Keratinocyte (primary cell): Measurements from ENCODE around the gene TRAPPC10. TPM values are rescaled to one million over a fixed set of nuclear protein-coding genes. Genes with fewer than 3 reads are reported as not detected.

Experiments used
- DNase-seq: peaks from one replicate; pipeline ENCODE4 v3.0.0-alpha.2; 2011; ENCODE audit warnings: low read depth, missing footprints, low spot score
- FAIRE-seq: peaks from 2 replicates; lab custom pipeline; 2011; peaks lifted over from hg19 to GRCh38; lab: Jason Lieb, UNC
- H2AFZ ChIP-seq: 2 replicates; pipeline ENCODE4 v1.6.0; 2012; ENCODE audit warnings: low read length, control low read depth, inconsistent platforms; ENCODE audit not compliant: control insufficient read depth
- H3K27ac ChIP-seq: 2 replicates; pipeline ENCODE4 v1.5.1; 2011; ENCODE audit warnings: low read length; ENCODE audit not compliant: control insufficient read depth, insufficient read depth
- H3K27me3 ChIP-seq: 3 replicates; pipeline ENCODE4 v1.6.0; 2011; ENCODE audit warnings: low read length; ENCODE audit not compliant: control insufficient read depth, insufficient read depth; ENCODE audit errors: extremely low read depth
- H3K36me3 ChIP-seq, 2 experiments: 2 replicates in 1 of 2; 3 replicates in 1 of 2; pipeline ENCODE4 v1.5.1; 2011; ENCODE audit warnings: low read length in 2 of 2, mild to moderate bottlenecking in 1 of 2; ENCODE audit not compliant: control insufficient read depth in 2 of 2, insufficient read depth in 2 of 2; ENCODE audit errors: extremely low read depth in 1 of 2
- H3K4me1 ChIP-seq: 3 replicates; pipeline ENCODE4 v1.5.1; 2011; ENCODE audit warnings: low read length; ENCODE audit not compliant: control insufficient read depth, insufficient read depth; ENCODE audit errors: extremely low read depth
- H3K4me2 ChIP-seq: 3 replicates; pipeline ENCODE4 v1.6.0; 2011; ENCODE audit warnings: low read depth, low read length; ENCODE audit not compliant: control insufficient read depth, insufficient read depth; ENCODE audit errors: extremely low read depth
- H3K4me3 ChIP-seq, 3 experiments: fragments of 200-600 bp in 1 of 3; sonication (generic) in 1 of 3; 2 replicates in 2 of 3; 3 replicates in 1 of 3; pipeline ENCODE4 v1.5.1; 2011 to 2016; ENCODE audit warnings: low read length in 3 of 3, mild to moderate bottlenecking in 3 of 3, control low read depth in 2 of 3, inconsistent platforms in 1 of 3, low read depth in 1 of 3, mixed read lengths in 1 of 3, mixed run types in 1 of 3, moderate library complexity in 1 of 3; ENCODE audit not compliant: control insufficient read depth in 2 of 3, insufficient read depth in 2 of 3; ENCODE audit errors: extremely low read depth in 1 of 3
- H3K79me2 ChIP-seq: 2 replicates; pipeline ENCODE4 v1.6.0; 2012; ENCODE audit warnings: low read length; ENCODE audit not compliant: control insufficient read depth, insufficient read depth
- H3K9ac ChIP-seq: 3 replicates; pipeline ENCODE4 v1.6.0; 2011; ENCODE audit warnings: low read length; ENCODE audit not compliant: control insufficient read depth, insufficient read depth; ENCODE audit errors: extremely low read depth
- H3K9me1 ChIP-seq: 3 replicates; pipeline ENCODE4 v1.6.0; 2011; ENCODE audit warnings: low read length; ENCODE audit not compliant: control insufficient read depth, insufficient read depth; ENCODE audit errors: extremely low read depth
- H3K9me3 ChIP-seq: 2 replicates; pipeline ENCODE4 v1.5.1; 2012; ENCODE audit warnings: low read depth, low read length; ENCODE audit not compliant: control insufficient read depth
- H4K20me1 ChIP-seq: 3 replicates; pipeline ENCODE4 v1.6.0; 2011; ENCODE audit warnings: low read length; ENCODE audit not compliant: control insufficient read depth, insufficient read depth; ENCODE audit errors: extremely low read depth
- EZH2 ChIP-seq: IDR thresholded peaks from one replicate; pipeline ENCODE4 v1.6.1; 2012; ENCODE audit warnings: inconsistent platforms, mild to moderate bottlenecking, low read length, moderate library complexity
- dilution Hi-C: fragments of 300-500 bp; cut with MboI; formaldehyde crosslinking; loops from one replicate; pipeline ENCODE4 v1.7.0; 2020; ENCODE audit warnings: low sequenced_read_pairs; ENCODE audit not compliant: extremely low pct_ligation_motif_present
- polyA plus RNA-seq, 5 experiments: library from polyadenylated mRNA; depleted of rRNA in 3 of 5; stranded (reverse) in 3 of 5; stranded (forward) in 1 of 5; unstranded in 1 of 5; fragments of >200 nt; gene quantifications; 1 replicate in 1 of 5; 2 replicates in 3 of 5; 3 replicates in 1 of 5; pipeline versions ENCODE4 v1.2.1 to v1.2.3, GENCODE V29; 2011 to 2012; ENCODE audit warnings: missing spikeins in 2 of 5, low read depth in 1 of 5, low replicate concordance in 1 of 5
- TF ChIP-seq, protein P1 (sequence below), 3 experiments: IDR thresholded peaks in 1 of 3; conservative IDR thresholded peaks in 1 of 3; optimal IDR thresholded peaks in 1 of 3; 2 replicates in 2 of 3; 3 replicates in 1 of 3; pipeline versions ENCODE3 to v1.5.1; 2011; ENCODE audit warnings: low read length in 3 of 3, mild to moderate bottlenecking in 3 of 3, moderate library complexity in 2 of 3, control low read depth in 1 of 3, inconsistent platforms in 1 of 3; ENCODE audit not compliant: insufficient read depth in 2 of 3; ENCODE audit errors: extremely low read depth in 1 of 3

The TRAPPC10 gene
- polyA plus RNA-seq, 1 donor (not counting 4 experiments of a cell fraction or from before 2014, with no cell fraction given) = 21.6 TPM

DNA sequence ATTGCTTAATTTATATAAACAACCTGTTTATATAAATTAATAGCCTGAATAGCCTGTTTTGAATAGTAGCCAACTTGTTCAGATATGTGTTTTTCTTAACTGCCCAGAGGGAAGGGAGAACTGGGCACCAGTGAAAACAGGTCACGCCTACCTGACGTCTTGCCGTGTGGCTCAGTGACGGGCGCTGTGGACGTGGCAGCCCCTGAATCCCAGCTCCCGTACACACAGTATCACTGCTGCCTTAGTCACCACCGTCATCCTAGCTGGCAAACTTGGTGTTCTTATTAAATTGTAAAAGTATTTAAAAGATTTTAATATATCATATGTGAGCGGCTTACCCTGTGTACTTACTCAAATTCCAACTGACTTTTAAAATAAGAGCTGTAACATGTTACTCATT lies 35.4 kb upstream of the TRAPPC10 start:
- no peaks in the 10 kb centered on the region for H3K79me2 ChIP-seq
- no peaks in the 10 kb centered on the region for H3K9me3 ChIP-seq
- no peaks in the 10 kb centered on the region for H3K9me1 ChIP-seq
- H3K4me1 ChIP-seq = no peaks in the 10 kb centered on the region
- no peak overlapping the region for H3K4me2 ChIP-seq
- no peak overlapping the region for H3K27ac ChIP-seq
- dilution Hi-C loops = no loop called here
- H3K9ac ChIP-seq = no peak overlapping the region
- H3K27me3 ChIP-seq = no peaks in the 10 kb centered on the region
- no peak for FAIRE-seq
- TF ChIP-seq EZH2 = no peak
- TF ChIP-seq, protein P1, sequence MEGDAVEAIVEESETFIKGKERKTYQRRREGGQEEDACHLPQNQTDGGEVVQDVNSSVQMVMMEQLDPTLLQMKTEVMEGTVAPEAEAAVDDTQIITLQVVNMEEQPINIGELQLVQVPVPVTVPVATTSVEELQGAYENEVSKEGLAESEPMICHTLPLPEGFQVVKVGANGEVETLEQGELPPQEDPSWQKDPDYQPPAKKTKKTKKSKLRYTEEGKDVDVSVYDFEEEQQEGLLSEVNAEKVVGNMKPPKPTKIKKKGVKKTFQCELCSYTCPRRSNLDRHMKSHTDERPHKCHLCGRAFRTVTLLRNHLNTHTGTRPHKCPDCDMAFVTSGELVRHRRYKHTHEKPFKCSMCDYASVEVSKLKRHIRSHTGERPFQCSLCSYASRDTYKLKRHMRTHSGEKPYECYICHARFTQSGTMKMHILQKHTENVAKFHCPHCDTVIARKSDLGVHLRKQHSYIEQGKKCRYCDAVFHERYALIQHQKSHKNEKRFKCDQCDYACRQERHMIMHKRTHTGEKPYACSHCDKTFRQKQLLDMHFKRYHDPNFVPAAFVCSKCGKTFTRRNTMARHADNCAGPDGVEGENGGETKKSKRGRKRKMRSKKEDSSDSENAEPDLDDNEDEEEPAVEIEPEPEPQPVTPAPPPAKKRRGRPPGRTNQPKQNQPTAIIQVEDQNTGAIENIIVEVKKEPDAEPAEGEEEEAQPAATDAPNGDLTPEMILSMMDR (optimal IDR thresholded peaks at IDR 0.05 in 1 of 3, IDR thresholded peaks at IDR 0.05 in 1 of 3, conservative IDR thresholded peaks at IDR 0.05 in 1 of 3; ENCODE audit: extremely low read depth in 1 of 3, insufficient read depth in 2 of 3, low read length in 3 of 3) = no peak
- H3K36me3 ChIP-seq = peaks cover 5 to 7% of the 10 kb centered on the region in 2 experiments
- no peak overlapping the region for H2AFZ ChIP-seq
- no peaks in the 10 kb centered on the region for H4K20me1 ChIP-seq
- no peak for DNase-seq
- H3K4me3 ChIP-seq = no peak overlapping the region

DNA sequence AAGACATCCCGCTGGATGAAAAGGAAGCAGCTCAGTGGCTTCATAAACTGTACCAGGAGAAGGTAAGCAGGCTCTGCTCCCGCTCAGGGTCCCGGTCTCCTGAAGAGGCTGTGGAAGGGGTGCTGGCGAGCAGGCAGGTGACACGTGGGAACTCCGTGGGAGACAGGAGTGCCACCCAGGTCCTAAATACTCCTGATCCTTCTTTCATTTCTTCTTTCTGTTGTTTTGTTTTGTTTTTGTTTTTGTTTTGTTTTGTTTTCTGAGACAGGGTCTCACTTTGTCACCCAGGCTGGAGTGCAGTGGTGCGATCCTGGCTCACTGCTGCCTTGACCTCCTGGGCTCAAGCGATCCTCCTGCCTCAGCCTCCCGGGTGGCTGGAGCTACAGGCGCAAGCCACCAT lies 34.0 kb upstream of the TRAPPC10 start:
- no peak for TF ChIP-seq EZH2
- TF ChIP-seq, protein P1 (optimal IDR thresholded peaks at IDR 0.05 in 1 of 3, IDR thresholded peaks at IDR 0.05 in 1 of 3, conservative IDR thresholded peaks at IDR 0.05 in 1 of 3; ENCODE audit: extremely low read depth in 1 of 3, insufficient read depth in 2 of 3, low read length in 3 of 3) = no peak
- no peak overlapping the region for H2AFZ ChIP-seq

More for the DNA sequence above, 34.0 kb upstream of the TRAPPC10 start:
- peaks cover 3 to 8% of the 10 kb centered on the region in 2 experiments for H3K36me3 ChIP-seq
- H3K27me3 ChIP-seq = no peaks in the 10 kb centered on the region
- no peak overlapping the region for H3K4me3 ChIP-seq
- H3K4me2 ChIP-seq = no peak overlapping the region
- H3K9me3 ChIP-seq = no peaks in the 10 kb centered on the region
- H3K4me1 ChIP-seq = no peaks in the 10 kb centered on the region
- H3K9ac ChIP-seq = no peak overlapping the region
- H4K20me1 ChIP-seq = no peaks in the 10 kb centered on the region
- DNase-seq (no peak), FAIRE-seq (no peak)
- dilution Hi-C loops = no loop called here
- H3K9me1 ChIP-seq = no peaks in the 10 kb centered on the region
- no peak overlapping the region for H3K27ac ChIP-seq
- no peaks in the 10 kb centered on the region for H3K79me2 ChIP-seq
